Omental fat pad (tissue), 4 donors: ENCODE data around the gene AAK1. TPM values are rescaled to one million over a fixed set of nuclear protein-coding genes. Genes with fewer than 3 reads are reported as not detected.

Experiments used
- ATAC-seq: fragments of 150-250 bp; one replicate; pipeline ENCODE4 v1.9.1; 2016; ENCODE audit warnings: mild to moderate bottlenecking, moderate library complexity; ENCODE audit not compliant: low FRiP score
- DNase-seq: peaks from one replicate; pipeline ENCODE4 v3.0.0-alpha.2; 2019; ENCODE audit warnings: low spot score
- CTCF ChIP-seq, 3 donors: fragments of 450-650 bp; IDR thresholded peaks; one replicate each; pipeline ENCODE4 v1.5.1; 2016 to 2017; ENCODE audit warnings: antibody characterized with exemption in 3 of 3, mild to moderate bottlenecking in 3 of 3, moderate library complexity in 2 of 3
- total RNA-seq, 4 donors: library from RNA; depleted of rRNA; stranded (reverse); fragments of >200 nt; gene quantifications; one replicate each; pipeline ENCODE4 v1.1.0, GENCODE V29; 2016

The AAK1 gene
- total RNA-seq, 4 donors from 2014 or later: 41.4 to 62.3 (median 42.5) TPM

DNA sequence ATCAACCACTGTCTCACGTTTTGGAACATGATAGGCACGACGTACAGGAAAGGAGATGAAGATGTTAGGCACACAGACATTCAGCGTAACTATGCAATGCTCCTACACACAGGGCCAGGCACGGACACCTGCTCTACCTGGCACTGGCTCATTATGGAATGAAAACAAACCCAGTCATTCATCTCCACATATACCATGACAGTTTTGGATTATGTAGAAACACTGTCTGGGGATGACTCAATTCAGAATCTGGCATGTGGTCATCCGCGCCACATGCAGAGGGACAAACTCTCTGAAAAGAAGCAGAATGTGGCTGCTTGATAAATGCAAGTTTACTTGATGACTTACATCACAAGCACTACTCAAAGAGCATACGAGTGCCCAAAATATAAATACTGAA lies 176.8 kb downstream of the AAK1 start:
- no peak for TF ChIP-seq CTCF (IDR thresholded peaks at IDR 0.05)
- ATAC-seq (no peak), DNase-seq (no peak)

DNA sequence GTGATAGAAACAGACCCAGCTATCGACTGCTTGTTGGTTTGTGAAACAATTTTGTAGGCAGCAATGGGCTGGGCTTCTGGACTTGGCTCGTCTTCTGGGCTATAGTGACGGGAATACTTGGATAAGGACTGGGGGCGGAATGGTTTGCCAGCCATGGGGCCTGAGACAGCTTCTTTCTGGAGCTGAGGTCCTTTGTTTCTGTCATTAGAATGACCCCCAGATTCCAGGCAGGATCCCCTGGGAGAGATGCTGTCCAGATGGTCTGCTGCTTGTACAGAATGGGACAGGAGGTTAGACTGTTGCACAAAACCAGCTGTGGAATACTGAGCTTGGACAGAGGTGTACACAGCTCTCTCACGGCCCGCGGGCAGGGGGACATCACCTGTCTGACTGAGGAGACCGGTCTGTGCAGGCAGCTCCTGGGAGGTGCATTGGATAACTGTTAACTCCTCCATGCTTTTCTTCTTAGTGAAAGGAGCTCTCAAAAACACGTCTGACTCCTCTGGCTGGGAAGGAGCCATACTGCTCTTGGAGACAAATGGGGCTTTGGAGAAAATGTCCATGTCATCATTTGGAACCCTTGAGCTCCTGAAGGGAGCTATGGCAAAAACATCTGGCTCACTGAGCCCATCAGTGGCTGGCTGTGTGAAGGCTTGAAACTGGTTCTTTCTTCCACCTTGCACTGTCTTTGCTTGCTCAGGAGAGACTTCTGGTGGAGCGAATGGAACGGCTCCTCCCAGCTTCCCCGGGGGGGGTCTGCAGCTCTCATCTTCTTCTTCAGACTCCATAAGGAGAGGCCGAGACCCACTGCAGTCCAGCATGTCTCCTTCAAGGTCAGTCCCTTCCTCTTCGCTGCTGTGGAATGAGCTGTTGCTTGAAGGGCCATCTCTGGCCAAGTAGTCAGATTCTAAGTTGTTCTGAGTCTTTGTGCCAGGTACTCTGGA lies 177.8 kb downstream of the AAK1 start:
- no peak for TF ChIP-seq CTCF (IDR thresholded peaks at IDR 0.05)
- DNase-seq (no peak), ATAC-seq (no peak)

- no peak for TF ChIP-seq CTCF (IDR thresholded peaks at IDR 0.05)
- ATAC-seq: peak; percentile 89
- DNase-seq: no peak
Measured at GRCh38 chr2:69464575-69464974, 179.0 kb downstream of the AAK1 start.

DNA sequence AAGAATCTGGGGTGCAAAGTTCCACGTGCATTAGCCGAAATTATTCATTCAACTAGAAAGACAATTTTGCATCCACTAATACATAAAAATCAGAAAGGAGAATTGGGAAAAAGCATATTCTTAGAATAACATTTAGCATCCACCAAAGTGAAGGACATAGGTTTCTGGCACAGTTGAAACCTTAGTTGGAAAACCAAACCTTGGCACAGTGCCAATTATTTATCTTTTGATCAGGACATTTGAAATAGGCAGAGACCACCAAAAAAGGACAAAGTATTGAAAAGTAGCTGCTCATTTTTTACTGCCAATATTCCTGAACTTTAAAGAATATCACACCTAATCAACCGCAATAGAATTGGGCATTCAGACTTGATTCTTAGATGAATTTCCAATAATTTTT lies 180.8 kb downstream of the AAK1 start:
- no peak for ATAC-seq
- TF ChIP-seq CTCF (IDR thresholded peaks at IDR 0.05): no peak
- DNase-seq: no peak

GRCh38 chr2:69461404-69461803 lies 182.1 kb downstream of the AAK1 start:
- no peak for ATAC-seq
- no peak for DNase-seq
- no peak for TF ChIP-seq CTCF (IDR thresholded peaks at IDR 0.05)

- no peak for ATAC-seq
- no peak for TF ChIP-seq CTCF (IDR thresholded peaks at IDR 0.05)
- no peak for DNase-seq
Measured at GRCh38 chr2:69459936-69460335, 183.6 kb downstream of the AAK1 start.

DNA sequence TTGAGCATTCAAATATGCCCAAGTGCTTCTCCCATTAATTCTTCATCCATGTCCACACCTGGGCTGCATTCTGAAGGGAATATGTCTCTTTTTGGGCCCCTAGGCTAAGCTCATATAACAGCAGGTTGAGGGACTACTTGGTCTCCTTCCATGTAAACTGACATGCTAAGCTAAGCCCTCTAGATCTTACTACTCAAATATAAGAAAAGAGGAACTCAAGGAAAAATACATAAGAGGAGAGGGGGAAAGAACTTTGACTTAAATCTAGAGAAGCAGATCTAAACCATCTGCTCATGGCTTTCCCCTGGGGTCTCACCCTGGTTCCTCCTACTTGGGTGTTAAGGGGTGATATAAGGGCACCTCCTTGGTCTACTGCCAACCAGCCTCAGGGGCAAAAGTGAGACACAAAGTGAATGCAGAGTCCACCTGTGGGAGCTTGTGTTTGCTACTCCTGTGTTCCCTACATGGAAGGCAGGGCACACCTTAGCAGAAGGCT lies 186.5 kb downstream of the AAK1 start:
- DNase-seq (no peak), ATAC-seq (no peak)
- no peak for TF ChIP-seq CTCF (IDR thresholded peaks at IDR 0.05)
